Keratinocyte (primary cell): ENCODE measurements around the gene UNC79. TPM values are rescaled to one million over a fixed set of nuclear protein-coding genes. Genes with fewer than 3 reads are reported as not detected.

Experiments
- DNase-seq: peaks from one replicate; pipeline ENCODE4 v3.0.0-alpha.2; 2011; ENCODE audit warnings: low read depth, missing footprints, low spot score
- FAIRE-seq: peaks from 2 replicates; lab custom pipeline; 2011; peaks lifted over from hg19 to GRCh38; lab: Jason Lieb, UNC
- H2AFZ ChIP-seq: 2 replicates; pipeline ENCODE4 v1.6.0; 2012; ENCODE audit warnings: low read length, control low read depth, inconsistent platforms; ENCODE audit not compliant: control insufficient read depth
- H3K27ac ChIP-seq: 2 replicates; pipeline ENCODE4 v1.5.1; 2011; ENCODE audit warnings: low read length; ENCODE audit not compliant: control insufficient read depth, insufficient read depth
- H3K27me3 ChIP-seq: 3 replicates; pipeline ENCODE4 v1.6.0; 2011; ENCODE audit warnings: low read length; ENCODE audit not compliant: control insufficient read depth, insufficient read depth; ENCODE audit errors: extremely low read depth
- H3K36me3 ChIP-seq, 2 experiments: 2 replicates in 1 of 2; 3 replicates in 1 of 2; pipeline ENCODE4 v1.5.1; 2011; ENCODE audit warnings: low read length in 2 of 2, mild to moderate bottlenecking in 1 of 2; ENCODE audit not compliant: control insufficient read depth in 2 of 2, insufficient read depth in 2 of 2; ENCODE audit errors: extremely low read depth in 1 of 2
- H3K4me1 ChIP-seq: 3 replicates; pipeline ENCODE4 v1.5.1; 2011; ENCODE audit warnings: low read length; ENCODE audit not compliant: control insufficient read depth, insufficient read depth; ENCODE audit errors: extremely low read depth
- H3K4me2 ChIP-seq: 3 replicates; pipeline ENCODE4 v1.6.0; 2011; ENCODE audit warnings: low read depth, low read length; ENCODE audit not compliant: control insufficient read depth, insufficient read depth; ENCODE audit errors: extremely low read depth
- H3K4me3 ChIP-seq, 3 experiments: fragments of 200-600 bp in 1 of 3; sonication (generic) in 1 of 3; 2 replicates in 2 of 3; 3 replicates in 1 of 3; pipeline ENCODE4 v1.5.1; 2011 to 2016; ENCODE audit warnings: low read length in 3 of 3, mild to moderate bottlenecking in 3 of 3, control low read depth in 2 of 3, inconsistent platforms in 1 of 3, low read depth in 1 of 3, mixed read lengths in 1 of 3, mixed run types in 1 of 3, moderate library complexity in 1 of 3; ENCODE audit not compliant: control insufficient read depth in 2 of 3, insufficient read depth in 2 of 3; ENCODE audit errors: extremely low read depth in 1 of 3
- H3K79me2 ChIP-seq: 2 replicates; pipeline ENCODE4 v1.6.0; 2012; ENCODE audit warnings: low read length; ENCODE audit not compliant: control insufficient read depth, insufficient read depth
- H3K9ac ChIP-seq: 3 replicates; pipeline ENCODE4 v1.6.0; 2011; ENCODE audit warnings: low read length; ENCODE audit not compliant: control insufficient read depth, insufficient read depth; ENCODE audit errors: extremely low read depth
- H3K9me1 ChIP-seq: 3 replicates; pipeline ENCODE4 v1.6.0; 2011; ENCODE audit warnings: low read length; ENCODE audit not compliant: control insufficient read depth, insufficient read depth; ENCODE audit errors: extremely low read depth
- H3K9me3 ChIP-seq: 2 replicates; pipeline ENCODE4 v1.5.1; 2012; ENCODE audit warnings: low read depth, low read length; ENCODE audit not compliant: control insufficient read depth
- H4K20me1 ChIP-seq: 3 replicates; pipeline ENCODE4 v1.6.0; 2011; ENCODE audit warnings: low read length; ENCODE audit not compliant: control insufficient read depth, insufficient read depth; ENCODE audit errors: extremely low read depth
- CTCF ChIP-seq, 3 experiments: IDR thresholded peaks in 1 of 3; conservative IDR thresholded peaks in 1 of 3; optimal IDR thresholded peaks in 1 of 3; 2 replicates in 2 of 3; 3 replicates in 1 of 3; pipeline versions ENCODE3 to v1.5.1; 2011; ENCODE audit warnings: low read length in 3 of 3, mild to moderate bottlenecking in 3 of 3, moderate library complexity in 2 of 3, control low read depth in 1 of 3, inconsistent platforms in 1 of 3; ENCODE audit not compliant: insufficient read depth in 2 of 3; ENCODE audit errors: extremely low read depth in 1 of 3
- EZH2 ChIP-seq: IDR thresholded peaks from one replicate; pipeline ENCODE4 v1.6.1; 2012; ENCODE audit warnings: inconsistent platforms, mild to moderate bottlenecking, low read length, moderate library complexity
- dilution Hi-C: fragments of 300-500 bp; cut with MboI; formaldehyde crosslinking; loops from one replicate; pipeline ENCODE4 v1.7.0; 2020; ENCODE audit warnings: low sequenced_read_pairs; ENCODE audit not compliant: extremely low pct_ligation_motif_present
- polyA plus RNA-seq, 5 experiments: library from polyadenylated mRNA; depleted of rRNA in 3 of 5; stranded (reverse) in 3 of 5; stranded (forward) in 1 of 5; unstranded in 1 of 5; fragments of >200 nt; gene quantifications; 1 replicate in 1 of 5; 2 replicates in 3 of 5; 3 replicates in 1 of 5; pipeline versions ENCODE4 v1.2.1 to v1.2.3, GENCODE V29; 2011 to 2012; ENCODE audit warnings: missing spikeins in 2 of 5, low read depth in 1 of 5, low replicate concordance in 1 of 5

UNC79 gene
- polyA plus RNA-seq, 1 donor (not counting 4 experiments of a cell fraction or from before 2014, with no cell fraction given): 0.01 TPM

GRCh38 chr14:93745603-93746273, 315.0 kb downstream of the UNC79 start:
- DNase-seq (no peak), FAIRE-seq (no peak)
- Histone ChIP-seq H3K27me3 (no peaks in the 10 kb centered on the region), H3K27ac (no peak overlapping the region), H3K36me3 (no peaks in the 10 kb centered on the region), H3K9me1 (no peaks in the 10 kb centered on the region), H3K4me1 (no peaks in the 10 kb centered on the region), H3K9ac (no peak overlapping the region), H3K79me2 (no peaks in the 10 kb centered on the region), H3K4me2 (no peak overlapping the region), H4K20me1 (no peaks in the 10 kb centered on the region), H3K9me3 (no peaks in the 10 kb centered on the region), H2AFZ (no peak overlapping the region), H3K4me3 (no peak overlapping the region)
- TF ChIP-seq CTCF (optimal IDR thresholded peaks at IDR 0.05 in 1 of 3, IDR thresholded peaks at IDR 0.05 in 1 of 3, conservative IDR thresholded peaks at IDR 0.05 in 1 of 3; ENCODE audit: extremely low read depth in 1 of 3, insufficient read depth in 2 of 3, low read length in 3 of 3) (no peak), EZH2 (no peak)
- dilution Hi-C loops: no loop called here

GRCh38 chr14:93747102-93747501, 316.4 kb downstream of the UNC79 start:
- DNase-seq: no peak
- H3K27ac ChIP-seq: no peak overlapping the region
- no peak for TF ChIP-seq CTCF (optimal IDR thresholded peaks at IDR 0.05 in 1 of 3, IDR thresholded peaks at IDR 0.05 in 1 of 3, conservative IDR thresholded peaks at IDR 0.05 in 1 of 3; ENCODE audit: extremely low read depth in 1 of 3, insufficient read depth in 2 of 3, low read length in 3 of 3)
- TF ChIP-seq EZH2: no peak
- no peaks in the 10 kb centered on the region for H3K36me3 ChIP-seq
- dilution Hi-C loops: no loop called here
- no peaks in the 10 kb centered on the region for H3K79me2 ChIP-seq
- H2AFZ ChIP-seq: no peak overlapping the region
- no peaks in the 10 kb centered on the region for H3K9me1 ChIP-seq
- H3K9ac ChIP-seq: no peak overlapping the region
- no peaks in the 10 kb centered on the region for H3K9me3 ChIP-seq
- H4K20me1 ChIP-seq: no peaks in the 10 kb centered on the region
- H3K4me1 ChIP-seq: no peaks in the 10 kb centered on the region
- FAIRE-seq: no peak
- no peaks in the 10 kb centered on the region for H3K27me3 ChIP-seq
- H3K4me3 ChIP-seq: no peak overlapping the region
- no peak overlapping the region for H3K4me2 ChIP-seq
